SK-N-SH (cell line): ENCODE measurements around the gene FAHD1. TPM values are rescaled to one million over a fixed set of nuclear protein-coding genes. Genes with fewer than 3 reads are reported as not detected.
A peak's percentile ranks its signal among the peaks of the same experiment; 100 is the strongest.

Experiments
- CTCF ChIA-PET: fragments of 300-600, 350-600 bp; formaldehyde crosslinking; extraction: SDS; loops from one replicate; lab custom pipeline; 2021; lab: Yijun Ruan, JAX
- POLR2A ChIA-PET: fragments of 350-600 bp; sonication (Branson Sonifier 250); formaldehyde crosslinking; extraction: SDS; loops from one replicate; lab custom pipeline; 2020; ENCODE audit warnings: antibody characterized with exemption, inconsistent platforms; lab: Yijun Ruan, JAX
- DNase-seq: peaks from one replicate; pipeline ENCODE4 v3.0.0; 2012
- H2AFZ ChIP-seq: fragments of 200-600 bp; sonication (generic); 2 replicates; pipeline ENCODE4 v1.8.1; 2016; ENCODE audit warnings: antibody characterized with exemption, mild to moderate bottlenecking, low read depth
- H3F3A ChIP-seq: fragments of 200-600 bp; sonication (generic); replicated peaks from 2 replicates; pipeline ENCODE3; 2016; ENCODE audit warnings: antibody characterized with exemption, mild to moderate bottlenecking; ENCODE audit not compliant: insufficient read depth
- H3K27ac ChIP-seq, 2 experiments: fragments of 200-500 bp in 1 of 2; fragments of 200-600 bp in 1 of 2; sonication (Bioruptor generic) in 1 of 2; sonication (generic), shearing (Covaris generic) in 1 of 2; 2 replicates each; pipeline versions ENCODE4 v1.5.1 to v1.6.1; 2014 to 2016; ENCODE audit warnings: low read depth in 2 of 2, inconsistent platforms in 1 of 2, low read length in 1 of 2, mild to moderate bottlenecking in 1 of 2, mixed read lengths in 1 of 2
- H3K27me3 ChIP-seq: fragments of 200-600 bp; sonication (generic), shearing (Covaris generic); 2 replicates; pipeline ENCODE4 v1.6.1; 2016; ENCODE audit warnings: mixed run types; ENCODE audit not compliant: insufficient read depth
- H3K36me3 ChIP-seq, 2 experiments: fragments of 200-500 bp in 1 of 2; fragments of 200-600 bp in 1 of 2; sonication (Bioruptor generic) in 1 of 2; sonication (generic) in 1 of 2; replicated peaks in 1 of 2; 2 replicates each; pipeline versions ENCODE3 to v1.5.1; 2014 to 2016; ENCODE audit warnings: low read length in 1 of 2, mild to moderate bottlenecking in 1 of 2; ENCODE audit not compliant: insufficient read depth in 2 of 2, control insufficient read depth in 1 of 2
- H3K4me1 ChIP-seq, 2 experiments: fragments of 200-500 bp in 1 of 2; fragments of 200-600 bp in 1 of 2; sonication (Bioruptor generic) in 1 of 2; sonication (generic), shearing (Covaris generic) in 1 of 2; 2 replicates each; pipeline versions ENCODE4 v1.5.1 to v1.6.1; 2014 to 2016; ENCODE audit warnings: low read depth in 1 of 2, low read length in 1 of 2, mixed run types in 1 of 2; ENCODE audit not compliant: insufficient read depth in 2 of 2, control insufficient read depth in 1 of 2
- H3K4me2 ChIP-seq: fragments of 200-600 bp; sonication (generic), shearing (Covaris generic); 2 replicates; pipeline ENCODE4 v1.6.1; 2017; ENCODE audit warnings: mixed run types
- H3K4me3 ChIP-seq, 2 experiments: fragments of 200-500 bp in 1 of 2; fragments of 200-600 bp in 1 of 2; sonication (Bioruptor generic) in 1 of 2; sonication (generic), shearing (Covaris generic) in 1 of 2; 2 replicates each; pipeline versions ENCODE4 v1.5.1 to v1.8.1; 2014 to 2016; ENCODE audit warnings: low read depth in 2 of 2, inconsistent platforms in 1 of 2, low read length in 1 of 2, mild to moderate bottlenecking in 1 of 2, mixed read lengths in 1 of 2, moderate library complexity in 1 of 2
- H3K79me2 ChIP-seq: fragments of 200-600 bp; sonication (generic); 2 replicates; pipeline ENCODE4 v1.8.1; 2017; ENCODE audit warnings: mild to moderate bottlenecking; ENCODE audit not compliant: insufficient read depth
- H3K9ac ChIP-seq: fragments of 200-600 bp; sonication (generic); 2 replicates; pipeline ENCODE4 v1.6.1; 2017; ENCODE audit warnings: mixed run types
- H3K9me2 ChIP-seq: fragments of 200-600 bp; sonication (generic); 2 replicates; pipeline ENCODE4 v1.6.1; 2017; ENCODE audit warnings: mixed run types
- H3K9me3 ChIP-seq: fragments of 200-600 bp; sonication (generic); 2 replicates; pipeline ENCODE4 v1.6.1; 2017; ENCODE audit warnings: mixed run types, mild to moderate bottlenecking, moderate library complexity
- H4K20me1 ChIP-seq: fragments of 200-600 bp; sonication (generic); 2 replicates; pipeline ENCODE4 v1.6.1; 2017; ENCODE audit warnings: mild to moderate bottlenecking, mixed run types; ENCODE audit not compliant: insufficient read depth
- CHD2 ChIP-seq: fragments of 150-350 bp; IDR thresholded peaks from 2 replicates; pipeline ENCODE4 v1.6.1; 2018; ENCODE audit warnings: low read length; ENCODE audit not compliant: partially characterized antibody
- EZH2phosphoT487 ChIP-seq: fragments of 200-600 bp; sonication (generic); IDR thresholded peaks from 2 replicates; pipeline ENCODE4 v1.6.1; 2017; ENCODE audit warnings: low read depth, mixed run types, mild to moderate bottlenecking, antibody characterized with exemption, moderate library complexity, borderline replicate concordance
- FOXJ3 ChIP-seq: sonication (generic); formaldehyde crosslinking; IDR thresholded peaks from 2 replicates; pipeline ENCODE4 v1.5.1; 2020; ENCODE audit warnings: mild to moderate bottlenecking, missing genetic modification reagents
- GABPA ChIP-seq: IDR thresholded peaks from 2 replicates; pipeline ENCODE4 v1.4.0; 2012; ENCODE audit warnings: low read depth, mild to moderate bottlenecking
- GATA2 ChIP-seq: sonication (generic); formaldehyde crosslinking; IDR thresholded peaks from 2 replicates; pipeline ENCODE4 v1.5.0; 2020; ENCODE audit warnings: mild to moderate bottlenecking, missing genetic modification reagents
- JUND ChIP-seq: IDR thresholded peaks from 2 replicates; pipeline ENCODE4 v1.4.0; 2012
- MEF2A ChIP-seq: IDR thresholded peaks from 2 replicates; pipeline ENCODE4 v1.4.0; 2012; ENCODE audit warnings: low read depth, borderline replicate concordance
- NRF1 ChIP-seq: IDR thresholded peaks from 2 replicates; pipeline ENCODE4 v1.6.1; 2012; ENCODE audit warnings: low read depth, mild to moderate bottlenecking, low read length
- POLR2AphosphoS5 ChIP-seq: IDR thresholded peaks from 2 replicates; pipeline ENCODE4 v1.6.1; 2012; ENCODE audit warnings: low read depth, low read length
- RCOR1 ChIP-seq: fragments of 150-350 bp; IDR thresholded peaks from 2 replicates; pipeline ENCODE4 v1.6.1; 2017; ENCODE audit warnings: antibody characterized with exemption, low read length
- RFX5 ChIP-seq: IDR thresholded peaks from 2 replicates; pipeline ENCODE4 v1.6.1; 2012; ENCODE audit warnings: mild to moderate bottlenecking, improper control_type of control experiment, low read length
- SIN3A ChIP-seq: IDR thresholded peaks from 2 replicates; pipeline ENCODE4 v1.6.1; 2012; ENCODE audit warnings: low read depth, mild to moderate bottlenecking, low read length, moderate library complexity, borderline replicate concordance
- SMC3 ChIP-seq: IDR thresholded peaks from 2 replicates; pipeline ENCODE4 v1.6.1; 2012; ENCODE audit warnings: low read depth, low read length, improper control_type of control experiment
- TAF1 ChIP-seq: IDR thresholded peaks from 2 replicates; pipeline ENCODE4 v1.6.1; 2012; ENCODE audit warnings: low read depth, mild to moderate bottlenecking, low read length, moderate library complexity, borderline replicate concordance
- TEAD4 ChIP-seq: IDR thresholded peaks from 2 replicates; pipeline ENCODE4 v1.4.0; 2012; ENCODE audit warnings: mild to moderate bottlenecking, borderline replicate concordance; ENCODE audit not compliant: insufficient read depth
- WGBS: methylation state at CpG from one replicate; pipeline ENCODE4 v1.1.6; 2017; ENCODE audit warnings: low lambda C conversion rate; 5-methylcytosine and 5-hydroxymethylcytosine counted together
- polyA plus RNA-seq, 3 experiments: library from polyadenylated mRNA; depleted of rRNA; stranded (reverse); fragments of >200 nt; gene quantifications; 2 replicates each; pipeline ENCODE4 v1.2.3, GENCODE V29; 2012
- TF ChIP-seq, protein P1 (sequence below): IDR thresholded peaks from 2 replicates; pipeline ENCODE4; 2012
- TF ChIP-seq, protein P2 (sequence below): IDR thresholded peaks from 2 replicates; pipeline ENCODE4 v1.4.0; 2012; ENCODE audit warnings: low read depth

Gene FAHD1
- polyA plus RNA-seq, 1 of the 3 experiments (the other 2 are of a cell fraction): 59.0 TPM

DNA sequence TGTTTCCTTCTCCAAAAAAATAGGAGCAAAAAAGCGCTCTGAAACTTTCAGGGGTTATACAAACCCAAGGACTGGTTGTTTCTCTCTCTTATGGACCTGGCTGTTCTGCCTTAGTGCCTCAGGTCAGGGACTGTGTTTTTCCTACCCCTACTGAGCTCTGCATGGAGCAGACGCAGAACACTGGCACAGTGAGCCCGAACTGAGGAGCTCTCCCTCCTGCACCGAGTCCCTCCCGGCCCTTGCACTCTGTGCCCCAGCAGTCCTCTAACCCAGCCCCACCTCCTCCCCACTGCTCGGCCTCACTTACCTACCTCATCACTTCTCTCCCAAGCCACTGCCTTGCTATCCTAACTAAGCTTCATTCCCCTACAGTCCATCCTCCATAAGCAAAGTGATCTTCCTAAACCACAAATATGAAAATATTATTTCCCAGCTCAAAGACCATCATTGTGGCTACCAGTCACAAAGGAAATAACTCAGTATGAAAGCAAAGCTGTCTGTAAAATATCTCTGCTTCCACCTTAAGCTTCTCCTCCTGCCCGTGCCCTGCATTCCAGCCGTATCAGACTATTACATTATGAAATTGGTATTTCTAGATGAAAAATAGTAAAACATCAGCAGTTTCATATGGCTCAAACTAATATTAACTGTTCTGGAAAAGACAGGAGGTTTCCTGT is 31.3 kb downstream of the FAHD1 start:
- whole genome bisulfite sequencing: 54% methylated on average over 8 of the region's 8 CpGs
- H3K27me3 ChIP-seq: 0 out of 2 replicates have a peak, but pooled peaks cover 12% of the 10 kb centered on the region
- no peak overlapping the region for H3K4me3 ChIP-seq
- H3K9ac ChIP-seq: no peak overlapping the region
- H2AFZ ChIP-seq: no peak overlapping the region
- no peaks in the 10 kb centered on the region for H3F3A ChIP-seq
- no peak overlapping the region for H3K27ac ChIP-seq
- H3K4me2 ChIP-seq: no peak overlapping the region
- H3K79me2 ChIP-seq: no peaks in the 10 kb centered on the region
- TF ChIP-seq, protein P1, sequence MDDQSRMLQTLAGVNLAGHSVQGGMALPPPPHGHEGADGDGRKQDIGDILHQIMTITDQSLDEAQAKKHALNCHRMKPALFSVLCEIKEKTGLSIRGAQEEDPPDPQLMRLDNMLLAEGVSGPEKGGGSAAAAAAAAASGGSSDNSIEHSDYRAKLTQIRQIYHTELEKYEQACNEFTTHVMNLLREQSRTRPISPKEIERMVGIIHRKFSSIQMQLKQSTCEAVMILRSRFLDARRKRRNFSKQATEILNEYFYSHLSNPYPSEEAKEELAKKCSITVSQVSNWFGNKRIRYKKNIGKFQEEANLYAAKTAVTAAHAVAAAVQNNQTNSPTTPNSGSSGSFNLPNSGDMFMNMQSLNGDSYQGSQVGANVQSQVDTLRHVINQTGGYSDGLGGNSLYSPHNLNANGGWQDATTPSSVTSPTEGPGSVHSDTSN: peak; percentile 21; the same call in 1 of the 2 replicates
- no peak for TF ChIP-seq RFX5
- no peak for TF ChIP-seq RCOR1
- TF ChIP-seq, all 33 proteins: peak for 1
- H3K4me1 ChIP-seq: no peaks in the 10 kb centered on the region
- no peaks in the 10 kb centered on the region for H4K20me1 ChIP-seq
- DNase-seq: no peak
- H3K36me3 ChIP-seq: no peaks in the 10 kb centered on the region
- H3K9me3 ChIP-seq: no peaks in the 10 kb centered on the region
- ChIA-PET POLR2A (no interaction called here), CTCF (interaction anchor here (0.9 to 2.8 kb wide), 3 partner anchors 8 to 83 kb away, joined by 3 to 24 read pairs (median 4); no protein-coding TSS in a partner anchor)
- no peaks in the 10 kb centered on the region for H3K9me2 ChIP-seq

DNA sequence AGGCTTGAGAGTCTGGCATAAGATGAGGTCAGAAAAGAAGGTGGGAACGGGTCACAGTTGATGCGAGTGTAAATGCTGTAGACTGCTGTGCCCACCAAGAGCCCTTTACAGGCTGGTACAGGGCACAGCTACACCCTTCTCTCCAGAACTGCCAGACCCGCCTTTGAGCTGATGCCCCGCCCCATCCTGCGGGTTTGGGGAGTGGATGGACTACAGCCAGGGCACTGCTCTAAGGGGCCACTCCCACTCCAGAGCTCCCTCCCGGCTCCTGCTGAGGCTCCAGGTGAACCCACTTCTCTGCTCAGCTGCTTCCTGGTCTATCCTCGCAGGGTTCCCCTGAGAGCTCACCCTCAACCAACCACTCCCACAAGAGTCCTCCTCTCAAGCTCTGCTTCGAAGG is 32.6 kb downstream of the FAHD1 start:
- DNase-seq: no peak
- Histone ChIP-seq H3K27me3 (peaks cover 4% of the 10 kb centered on the region; the same call in 1 of the 2 replicates), H3F3A (no peaks in the 10 kb centered on the region), H3K9ac (no peak overlapping the region), H3K4me1 (no peaks in the 10 kb centered on the region; a peak in 1 of 4 replicates), H3K79me2 (no peaks in the 10 kb centered on the region), H3K9me3 (no peaks in the 10 kb centered on the region), H4K20me1 (no peaks in the 10 kb centered on the region), H3K36me3 (no peaks in the 10 kb centered on the region), H3K4me2 (no peak overlapping the region), H3K27ac (no peak overlapping the region), H3K9me2 (no peaks in the 10 kb centered on the region), H2AFZ (no peak overlapping the region), H3K4me3 (no peak overlapping the region)
- ChIA-PET POLR2A (no interaction called here), CTCF (interaction anchor here (1.8 kb wide), 1 partner anchor 70 kb away, joined by 11 read pairs; no protein-coding TSS in a partner anchor)
- 59% methylated on average over 5 of the region's 8 CpGs for WGBS
- TF ChIP-seq EZH2phosphoT487 (no peak), NRF1 (no peak), MEF2A (no peak), TEAD4 (no peak), GATA2 (CRISPR knock-in tag) (no peak), TAF1 (no peak), FOXJ3 (no peak), GABPA (no peak), POLR2AphosphoS5 (no peak), CHD2 (no peak), SIN3A (no peak), SMC3 (no peak), JUND (no peak), RFX5 (no peak)
- TF ChIP-seq, protein P2, sequence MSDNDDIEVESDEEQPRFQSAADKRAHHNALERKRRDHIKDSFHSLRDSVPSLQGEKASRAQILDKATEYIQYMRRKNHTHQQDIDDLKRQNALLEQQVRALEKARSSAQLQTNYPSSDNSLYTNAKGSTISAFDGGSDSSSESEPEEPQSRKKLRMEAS: no peak
